GM19025 (cell line): ENCODE measurements around the gene PTHLH.

Experiments used
- ATAC-seq: cut with Tn5 transposase; IDR thresholded peaks from one replicate; pipeline ENCODE4 v1.9.1; 2021; ENCODE audit warnings: mild to moderate bottlenecking, low read depth, moderate library complexity; ENCODE audit not compliant: unreplicated experiment

The PTHLH gene

DNA sequence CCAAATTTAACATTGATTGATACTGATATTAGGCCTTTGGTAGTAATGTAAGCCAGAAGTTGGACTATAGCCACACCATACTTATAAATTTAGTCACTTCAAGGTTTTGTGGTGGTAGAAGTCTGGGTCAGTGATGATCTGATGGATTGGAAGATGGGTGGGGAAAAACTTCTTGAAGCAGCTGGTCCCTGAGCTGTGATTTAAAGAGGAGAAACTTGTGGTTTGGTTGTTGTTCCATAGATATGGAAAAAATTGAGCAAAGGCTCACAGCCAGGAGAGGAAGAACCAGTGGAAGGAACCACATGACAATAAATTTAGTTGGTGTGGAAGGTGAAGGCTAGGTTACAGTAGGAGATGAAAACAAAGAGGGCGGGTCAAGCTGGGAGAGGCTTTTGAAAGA is 26.1 kb downstream of the PTHLH start:
- no peak for ATAC-seq

DNA sequence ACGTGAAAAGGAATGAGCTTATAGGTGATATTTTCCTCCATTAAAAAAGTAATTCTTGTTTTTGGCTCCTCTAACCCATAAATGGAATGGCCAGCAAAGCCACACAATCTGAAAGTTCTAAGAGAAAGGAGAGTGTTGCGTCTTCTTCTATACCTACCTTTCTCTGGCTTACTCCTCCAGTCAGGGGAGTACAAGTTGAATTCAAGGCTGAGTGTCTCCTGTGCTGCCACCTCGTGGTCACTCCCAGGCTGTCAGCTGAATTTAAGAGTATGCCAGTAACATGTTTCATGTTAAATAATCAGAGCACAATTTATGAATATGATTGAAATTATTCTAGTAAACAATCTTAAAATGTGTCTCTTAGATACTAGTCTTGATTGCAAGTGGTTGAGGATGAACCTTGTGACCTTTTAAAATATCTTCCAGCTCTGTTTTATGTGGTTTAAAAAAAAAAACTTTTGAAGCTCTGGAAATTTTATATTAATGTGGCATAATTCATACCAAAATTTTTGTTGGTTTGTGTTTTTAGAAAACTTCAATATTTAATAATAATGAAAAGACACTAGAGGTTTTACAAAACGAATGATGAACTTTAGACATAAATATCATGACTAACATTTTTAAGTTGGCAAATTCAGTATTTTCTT is 31.7 kb downstream of the PTHLH start:
- ATAC-seq: peak; percentile 57

DNA sequence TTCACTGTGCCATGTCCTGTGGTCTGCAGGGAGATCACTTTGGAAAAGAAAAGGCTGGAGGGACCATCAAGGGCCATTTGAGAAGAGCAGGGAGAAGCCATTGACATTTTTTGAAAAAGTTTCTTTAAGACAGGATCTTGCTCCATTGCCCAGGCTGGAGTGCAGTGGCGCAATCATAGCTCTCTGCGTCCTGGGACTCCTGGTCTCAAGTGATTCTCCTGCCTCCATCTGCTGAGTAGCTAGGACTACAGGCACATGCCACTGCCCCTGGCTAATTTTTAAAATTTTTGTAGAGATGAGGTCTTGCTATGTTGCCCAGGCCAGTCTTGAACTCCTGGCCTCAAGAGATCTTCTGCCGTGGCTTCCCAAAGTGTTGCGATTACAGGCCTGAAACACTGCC is 32.3 kb downstream of the PTHLH start:
- no peak for ATAC-seq

DNA sequence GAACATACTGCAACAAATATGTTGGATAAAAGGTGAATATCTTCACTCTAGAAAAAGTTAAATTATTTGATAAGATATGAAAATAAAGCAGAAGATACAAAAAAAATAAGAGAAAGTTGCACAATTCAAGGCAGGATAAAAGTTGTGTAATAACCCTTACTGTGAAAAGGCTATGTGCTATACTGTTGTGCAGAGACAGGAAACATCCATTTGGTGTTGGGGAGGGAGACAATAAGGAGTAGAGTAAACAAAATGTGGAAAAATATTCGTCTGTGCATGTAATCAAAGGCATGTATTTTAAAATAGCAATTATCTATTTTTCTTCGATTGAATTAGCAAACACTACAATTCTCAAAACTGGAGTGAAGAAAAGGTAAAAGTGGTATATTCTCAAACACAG is 34.8 kb downstream of the PTHLH start:
- ATAC-seq: no peak

DNA sequence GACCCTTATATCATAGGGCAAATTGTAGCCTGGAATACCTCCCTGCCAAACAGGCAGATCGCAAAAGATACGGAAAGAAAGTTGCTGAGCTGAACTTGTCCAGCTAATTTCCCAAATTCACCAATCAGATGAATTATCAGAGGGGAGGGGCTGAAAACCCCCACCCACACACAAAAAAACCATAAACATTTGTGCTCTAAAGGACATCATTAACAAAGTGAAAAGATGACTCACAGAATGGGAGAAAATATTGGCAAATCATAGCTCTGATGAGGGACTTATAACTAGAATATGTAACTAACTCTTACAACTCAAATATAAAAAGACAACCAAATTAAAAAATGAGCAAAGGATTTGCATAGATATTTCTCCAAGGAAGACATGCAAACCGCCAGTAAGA is 36.3 kb downstream of the PTHLH start:
- no peak for ATAC-seq

DNA sequence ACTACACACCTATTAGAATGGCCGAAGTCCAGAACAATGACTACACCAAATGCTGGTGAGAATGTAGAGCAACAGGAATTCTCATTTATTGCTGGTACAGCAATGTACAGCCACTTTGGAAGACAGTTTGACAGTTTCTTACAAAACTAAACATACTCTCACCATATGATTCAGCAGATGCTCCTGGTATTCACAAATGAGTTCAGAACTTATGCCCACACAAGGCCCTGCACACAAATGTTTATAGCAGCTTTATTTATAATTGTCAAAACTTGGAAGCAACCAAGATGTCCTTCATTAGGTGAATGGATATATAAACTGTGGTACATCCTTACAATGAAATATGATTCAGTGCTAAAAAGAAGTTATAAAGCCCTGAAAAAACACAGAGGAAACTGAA is 38.3 kb downstream of the PTHLH start:
- ATAC-seq: no peak

DNA sequence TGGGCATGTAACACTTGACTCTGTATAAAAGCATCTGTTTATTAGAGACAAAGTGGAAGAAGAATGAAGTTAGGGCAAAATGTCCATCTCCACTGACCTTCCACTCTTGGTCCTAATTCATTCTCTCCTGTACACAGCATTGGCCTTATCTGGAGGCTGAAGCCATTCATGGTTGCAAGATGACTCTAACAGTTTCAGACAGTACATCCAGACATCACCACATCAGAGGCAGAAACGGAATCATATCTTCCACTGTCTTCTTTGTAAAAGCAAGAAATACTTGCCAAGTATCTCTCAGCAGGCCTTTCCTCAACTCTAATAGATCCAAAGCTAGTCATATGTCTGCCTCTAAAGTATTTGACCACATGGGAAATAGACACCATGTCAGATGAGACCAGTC is 41.1 kb downstream of the PTHLH start:
- ATAC-seq: no peak

DNA sequence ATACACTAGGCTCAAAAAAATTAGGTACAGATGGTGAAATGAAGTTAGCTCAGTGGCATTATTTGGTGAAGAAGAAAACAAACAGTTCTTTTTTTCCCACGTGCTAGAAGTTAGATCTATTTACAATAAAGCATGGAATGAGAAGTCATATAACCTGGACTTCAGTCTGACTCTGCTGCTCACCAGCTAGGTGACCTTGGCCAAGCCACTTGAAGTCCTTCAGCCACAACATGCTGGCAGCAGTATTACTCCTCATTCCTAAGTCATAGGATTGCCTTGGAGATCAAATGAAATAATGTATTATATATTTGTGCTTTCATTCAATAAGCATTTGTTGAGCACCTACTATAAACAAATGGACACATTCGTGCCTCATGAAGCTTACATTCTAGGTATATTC is 45.2 kb downstream of the PTHLH start:
- ATAC-seq: no peak

DNA sequence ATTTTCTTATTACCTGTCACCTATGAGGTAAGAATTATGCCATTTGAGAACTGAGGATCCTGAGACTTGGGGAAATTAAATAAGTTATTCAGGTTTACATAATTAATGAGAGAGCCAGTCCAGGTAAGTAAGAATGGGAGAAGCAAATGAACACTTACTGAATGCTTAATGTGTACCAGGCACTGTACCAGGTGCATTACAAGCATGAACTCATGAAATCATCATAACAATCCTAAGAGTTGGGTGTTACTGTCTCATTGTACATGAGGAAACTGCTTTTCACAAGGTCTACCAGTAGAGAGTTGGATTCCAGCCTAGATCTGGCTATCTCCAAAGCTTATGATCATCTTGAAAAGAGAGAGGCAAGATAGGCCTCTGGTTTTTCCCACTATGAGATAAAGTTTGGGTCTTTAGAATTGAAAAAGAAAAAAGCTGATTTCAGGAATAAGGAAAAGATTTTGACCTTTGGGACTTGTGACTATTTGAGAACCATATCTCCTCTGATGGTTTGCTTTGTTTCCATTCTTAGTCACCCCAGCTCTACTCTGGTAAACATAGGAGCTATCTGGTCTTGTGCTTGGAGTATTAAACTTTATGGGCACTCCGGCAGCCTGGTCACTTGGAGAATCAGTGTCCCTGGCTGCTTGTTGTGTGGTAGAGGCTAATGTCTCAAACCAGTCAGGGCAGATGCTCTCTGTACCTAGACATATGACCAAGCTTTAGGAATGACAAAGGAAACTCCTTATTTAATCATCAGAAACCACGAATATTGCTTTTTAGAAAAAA is 48.0 kb downstream of the PTHLH start:
- no peak for ATAC-seq

DNA sequence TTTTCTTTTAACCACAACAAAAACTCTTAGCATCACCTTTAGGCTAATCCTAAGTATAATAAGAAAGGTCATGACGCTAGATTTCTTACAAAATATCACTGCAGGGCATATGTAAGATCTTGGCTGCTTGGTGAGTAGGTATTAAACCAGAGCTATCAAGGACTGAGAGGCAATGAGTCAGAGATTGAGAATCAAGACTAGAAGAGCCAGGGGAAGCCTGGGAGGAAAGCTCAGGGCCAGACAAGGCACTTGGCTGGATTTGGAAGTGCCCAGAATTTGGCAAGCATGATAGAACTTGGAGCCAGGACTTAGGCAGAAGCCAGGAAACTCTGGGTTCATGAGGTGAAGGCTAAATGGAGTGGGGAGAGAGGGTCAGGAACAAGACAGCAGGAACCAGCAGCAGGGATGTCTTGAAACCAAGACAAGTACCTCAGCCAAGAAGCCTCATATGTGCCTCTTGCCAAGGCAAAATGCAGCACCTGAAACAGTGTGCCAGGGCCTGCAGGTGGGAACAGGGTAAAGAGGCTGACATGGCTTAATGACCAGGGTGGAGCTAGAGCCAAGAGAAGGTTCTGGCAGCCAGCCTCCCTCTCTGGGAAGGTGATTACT is 49.9 kb downstream of the PTHLH start:
- ATAC-seq: no peak

DNA sequence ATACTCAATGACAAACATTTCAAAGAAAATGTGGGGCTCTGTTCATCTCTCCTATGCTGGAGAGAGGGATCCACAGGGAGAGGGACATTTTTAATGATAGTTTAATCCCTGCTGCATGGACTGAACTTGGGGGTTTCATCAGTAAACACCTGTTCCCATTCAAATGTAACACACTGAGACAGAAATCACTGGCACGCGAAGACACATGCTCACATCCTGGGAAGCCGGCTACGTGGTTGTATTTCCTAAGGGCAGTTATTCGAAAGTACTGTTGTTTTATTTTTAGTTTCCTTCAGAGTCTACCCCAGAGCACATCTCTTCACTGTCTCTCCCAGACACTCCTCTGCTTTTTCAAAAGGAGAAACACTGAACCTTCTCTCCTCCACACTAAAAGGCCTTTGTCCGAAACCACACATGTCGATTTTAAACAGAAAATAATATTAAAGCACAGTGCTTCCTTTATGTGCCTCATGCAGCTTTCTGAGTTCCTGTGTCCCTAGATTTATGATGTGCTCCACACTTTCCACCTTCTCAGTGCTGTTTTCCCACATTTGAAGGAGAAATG is 52.8 kb downstream of the PTHLH start:
- ATAC-seq: no peak

DNA sequence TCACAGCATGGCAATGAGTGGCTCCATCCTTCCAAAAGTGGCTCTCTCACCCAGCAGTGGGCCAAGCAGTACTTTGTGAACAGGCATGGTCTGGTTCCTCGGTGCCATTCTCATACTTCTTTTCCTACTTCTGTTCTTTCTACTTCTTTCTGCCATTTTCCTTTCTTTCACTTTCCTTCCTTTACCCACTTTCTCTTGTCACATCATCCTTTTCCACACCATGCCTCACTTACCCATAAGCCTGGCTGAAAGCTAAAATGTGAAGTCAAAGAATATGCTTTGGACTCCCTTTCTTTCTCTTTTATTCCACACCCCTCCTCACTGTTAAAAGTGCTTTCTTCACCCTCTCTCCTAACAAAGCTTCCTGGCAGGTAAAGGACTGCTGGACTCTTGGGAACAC is 57.0 kb downstream of the PTHLH start:
- no peak for ATAC-seq

DNA sequence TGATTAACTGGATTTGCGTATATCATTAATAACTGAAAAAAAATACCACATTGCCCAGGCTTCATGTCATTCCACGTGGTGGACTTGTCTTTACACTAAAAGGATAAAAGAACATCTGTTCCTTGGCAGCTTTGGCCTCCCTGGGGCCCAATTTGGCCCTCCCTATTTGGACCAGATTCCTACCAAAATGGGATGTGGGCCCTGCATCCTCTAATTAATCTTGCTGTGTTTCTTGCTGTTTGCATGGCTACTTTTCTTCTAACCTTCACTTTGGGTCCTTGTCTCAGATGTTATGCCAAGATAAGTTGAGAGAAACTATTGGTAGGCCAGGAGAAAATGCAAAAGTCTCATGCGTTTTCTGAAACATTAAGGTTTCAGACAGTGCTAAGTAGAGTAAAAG is 57.5 kb downstream of the PTHLH start:
- no peak for ATAC-seq

DNA sequence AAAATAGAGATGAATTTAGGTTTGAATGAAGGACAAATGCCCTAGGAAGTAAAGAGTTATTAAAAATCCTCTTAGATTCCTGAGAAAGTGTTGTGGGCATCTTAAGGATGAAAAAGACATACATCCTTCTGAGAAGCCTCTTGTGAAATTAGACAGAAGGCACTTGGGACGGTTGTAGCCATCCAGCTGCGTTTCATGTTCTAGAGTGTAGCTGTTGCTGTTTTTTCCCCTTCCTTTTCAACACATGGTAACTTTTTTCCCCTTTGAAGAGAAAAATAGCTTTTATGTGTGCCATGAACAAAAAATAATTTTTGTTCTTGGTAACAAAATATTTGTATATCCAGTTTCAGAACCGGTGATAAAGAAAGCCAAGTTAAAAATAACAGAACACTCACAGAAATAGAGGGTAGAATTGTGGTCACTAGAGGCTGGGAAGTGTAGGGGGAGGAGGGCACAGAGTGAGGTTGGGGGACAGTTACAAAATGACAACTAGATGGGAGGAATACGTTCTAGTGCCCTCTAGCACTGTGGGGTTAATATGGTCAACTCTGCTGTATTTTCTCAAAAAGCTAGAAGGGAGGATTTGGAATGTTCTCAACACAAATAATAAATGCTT is 58.4 kb downstream of the PTHLH start:
- no peak for ATAC-seq

DNA sequence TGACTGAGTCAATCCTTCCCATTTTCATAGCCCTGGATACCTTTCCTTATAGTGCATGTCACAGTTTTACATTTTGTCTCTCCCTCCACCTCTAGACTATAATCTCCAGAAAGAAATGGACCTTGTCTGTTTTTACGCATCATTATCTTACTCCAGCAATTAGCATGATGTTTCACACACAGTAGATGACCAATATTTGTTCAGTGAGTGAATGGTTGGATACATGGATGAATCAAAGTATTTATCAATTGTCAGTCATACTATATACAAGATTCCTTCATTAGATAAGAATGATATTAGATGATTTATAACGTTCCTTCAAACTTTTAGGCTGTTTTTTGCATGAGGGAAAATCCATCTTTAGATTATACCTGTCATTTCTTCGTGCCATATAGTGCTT is 61.1 kb downstream of the PTHLH start:
- ATAC-seq: no peak
